Activated CD8-positive, alpha-beta memory T cell treated with anti-CD3 and anti-CD28 coated beads, Interleukin-2, amount 10 ng/mL, durations not matched to agents 7 days and 5 days (primary cell): ENCODE results near the gene PHIP. TPM values are rescaled to one million over a fixed set of nuclear protein-coding genes. Genes with fewer than 3 reads are reported as not detected.

Source experiments
- ATAC-seq: fragments of 150-1000 bp; cut with Tn5 transposase; one replicate; pipeline ENCODE4 v1.10.0; 2021; ENCODE audit warnings: moderate library complexity
- CTCF ChIA-PET: fragments of 350-600 bp; sonication (Branson Sonifier 250); formaldehyde crosslinking; loops from one replicate; lab custom pipeline; 2021; ENCODE audit warnings: antibody characterized with exemption; lab: Charles Lee
- DNase-seq: peaks from one replicate; pipeline ENCODE4 v3.0.0-alpha.2; 2020
- H3K27ac Mint-ChIP-seq: one replicate; pipeline ENCODE4 v1.8.0; 2021; ENCODE audit warnings: mild to moderate bottlenecking, mixed read lengths
- H3K27me3 Mint-ChIP-seq: one replicate; pipeline ENCODE4 v1.8.0; 2021; ENCODE audit warnings: mixed read lengths
- H3K36me3 Mint-ChIP-seq: one replicate; pipeline ENCODE4 v1.8.0; 2021; ENCODE audit warnings: mild to moderate bottlenecking, mixed read lengths
- H3K4me1 Mint-ChIP-seq: one replicate; pipeline ENCODE4 v1.8.0; 2021; ENCODE audit warnings: mixed read lengths
- H3K4me3 Mint-ChIP-seq: one replicate; pipeline ENCODE4 v1.8.0; 2021; ENCODE audit warnings: mild to moderate bottlenecking, moderate library complexity, mixed read lengths
- H3K9me3 Mint-ChIP-seq: one replicate; pipeline ENCODE4 v1.8.0; 2022; ENCODE audit warnings: low read depth, mixed read lengths
- total RNA-seq, 2 experiments: library from RNA; stranded (reverse); gene quantifications; one replicate each; pipeline ENCODE4 v1.2.3, GENCODE V29; 2021

Gene PHIP
- total RNA-seq, 2 experiments from 2014 or later, result 36.0 to 36.8 TPM

GRCh38 chr6:79081663-79082062 is 3.6 kb upstream of the PHIP start:
- peaks cover 2% of the 10 kb centered on the region for H3K36me3 Mint-ChIP-seq
- DNase-seq, result no peak
- CTCF ChIA-PET, result no interaction called here
- ATAC-seq, result no peak
- H3K27me3 Mint-ChIP-seq, result peaks cover 33% of the 10 kb centered on the region
- H3K4me3 Mint-ChIP-seq, result no peak overlapping the region
- H3K27ac Mint-ChIP-seq, result no peak overlapping the region
- H3K4me1 Mint-ChIP-seq, result peaks cover 19% of the 10 kb centered on the region
- H3K9me3 Mint-ChIP-seq, result no peaks in the 10 kb centered on the region

- peaks cover 36% of the 10 kb centered on the region for H3K4me1 Mint-ChIP-seq
- CTCF ChIA-PET, result interaction anchor here (1.3 kb wide), 1 partner anchor 107 kb away, joined by 3 read pairs; no protein-coding TSS in a partner anchor
- peaks cover 25% of the 10 kb centered on the region for H3K27me3 Mint-ChIP-seq
- no peaks in the 10 kb centered on the region for H3K9me3 Mint-ChIP-seq
- H3K36me3 Mint-ChIP-seq, result peaks cover 15% of the 10 kb centered on the region
- H3K4me3 Mint-ChIP-seq, result peak overlapping the region; percentile 90
- no peak for DNase-seq
- no peak for ATAC-seq
- H3K27ac Mint-ChIP-seq, result peak overlapping the region; percentile 96
These were observed 1.5 kb upstream of the PHIP start for GRCh38 chr6:79079561-79080041.

DNA sequence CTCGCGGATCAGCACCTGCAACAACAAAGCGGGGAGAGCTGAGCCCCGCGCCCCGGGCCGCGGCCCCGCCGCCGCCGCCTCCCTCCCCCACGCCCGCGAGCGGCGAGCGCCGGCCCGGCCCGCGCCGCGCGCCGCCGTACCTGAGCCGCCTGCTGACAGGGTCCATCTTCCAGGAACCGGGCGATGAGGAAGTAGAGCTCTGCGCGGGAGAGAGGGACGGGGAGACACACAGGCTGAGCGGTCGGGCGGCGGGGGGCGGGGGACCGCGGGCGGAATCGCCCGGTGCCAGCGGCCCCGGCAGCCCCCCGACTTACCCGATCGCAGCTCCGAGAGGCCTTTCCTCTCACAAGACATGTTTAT is 359 bp downstream of the PHIP start:
- Mint-ChIP-seq H3K4me3 (peak overlapping the region; percentile 90), H3K9me3 (no peaks in the 10 kb centered on the region), H3K27me3 (peaks cover 14% of the 10 kb centered on the region), H3K36me3 (peaks cover 24% of the 10 kb centered on the region), H3K4me1 (peaks cover 41% of the 10 kb centered on the region), H3K27ac (peak overlapping the region; percentile 96)
- DNase-seq, result peak; percentile 70
- CTCF ChIA-PET, result interaction anchor here (0.6 to 0.7 kb wide), 3 partner anchors 20 to 158 kb away, joined by 3 read pairs; no protein-coding TSS in a partner anchor
- ATAC-seq, result peak; percentile 35

- H3K27me3 Mint-ChIP-seq, result peaks cover 9% of the 10 kb centered on the region
- peak overlapping the region; percentile 78 for H3K4me3 Mint-ChIP-seq
- CTCF ChIA-PET, result interaction anchor here (0.6 to 1.0 kb wide), 3 partner anchors 28 to 158 kb away, joined by 3 to 4 read pairs (median 3); no protein-coding TSS in a partner anchor
- DNase-seq (peak; percentile 90), ATAC-seq (peak; percentile 51)
- H3K4me1 Mint-ChIP-seq, result peaks cover 47% of the 10 kb centered on the region
- H3K27ac Mint-ChIP-seq, result peak overlapping the region; percentile 90
- peaks cover 26% of the 10 kb centered on the region for H3K36me3 Mint-ChIP-seq
- no peaks in the 10 kb centered on the region for H3K9me3 Mint-ChIP-seq
These were observed 1.0 kb downstream of the PHIP start for GRCh38 chr6:79076782-79077641.

GRCh38 chr6:79076160-79076559 is 1.9 kb downstream of the PHIP start:
- CTCF ChIA-PET, result interaction anchor here (0.9 to 1.0 kb wide), 2 partner anchors 16 to 27 kb away, joined by 3 to 4 read pairs; no protein-coding TSS in a partner anchor
- DNase-seq (no peak), ATAC-seq (no peak)
- Mint-ChIP-seq H3K4me3 (peak overlapping the region; percentile 78), H3K27me3 (peaks cover 3% of the 10 kb centered on the region), H3K36me3 (peaks cover 27% of the 10 kb centered on the region), H3K9me3 (no peaks in the 10 kb centered on the region), H3K4me1 (peaks cover 52% of the 10 kb centered on the region), H3K27ac (peak overlapping the region; percentile 74)

DNA sequence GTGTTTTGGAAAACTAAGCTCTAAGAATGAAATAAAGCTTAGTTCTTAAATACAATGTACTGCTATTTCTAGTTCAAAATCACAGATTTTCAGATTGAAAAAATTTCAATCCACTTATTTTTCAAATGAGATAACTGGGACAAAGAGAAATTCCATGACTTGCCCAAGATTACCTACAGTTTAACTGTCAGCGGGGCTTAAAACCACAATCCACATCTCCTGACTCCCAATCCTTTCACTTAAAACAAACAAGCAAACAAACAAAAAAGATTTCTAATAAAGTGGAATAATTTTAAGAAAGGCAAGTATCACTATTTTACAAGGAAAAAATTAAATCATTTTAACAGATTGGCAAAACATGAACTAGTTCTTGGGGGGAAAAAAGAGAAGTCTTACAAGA is 4.2 kb downstream of the PHIP start:
- no peak for ATAC-seq
- H3K4me3 Mint-ChIP-seq, result no peak overlapping the region
- H3K36me3 Mint-ChIP-seq, result peaks cover 36% of the 10 kb centered on the region
- no peak overlapping the region for H3K27ac Mint-ChIP-seq
- H3K4me1 Mint-ChIP-seq, result peaks cover 54% of the 10 kb centered on the region
- H3K9me3 Mint-ChIP-seq, result no peaks in the 10 kb centered on the region
- CTCF ChIA-PET, result no interaction called here
- no peaks in the 10 kb centered on the region for H3K27me3 Mint-ChIP-seq
- no peak for DNase-seq

DNA sequence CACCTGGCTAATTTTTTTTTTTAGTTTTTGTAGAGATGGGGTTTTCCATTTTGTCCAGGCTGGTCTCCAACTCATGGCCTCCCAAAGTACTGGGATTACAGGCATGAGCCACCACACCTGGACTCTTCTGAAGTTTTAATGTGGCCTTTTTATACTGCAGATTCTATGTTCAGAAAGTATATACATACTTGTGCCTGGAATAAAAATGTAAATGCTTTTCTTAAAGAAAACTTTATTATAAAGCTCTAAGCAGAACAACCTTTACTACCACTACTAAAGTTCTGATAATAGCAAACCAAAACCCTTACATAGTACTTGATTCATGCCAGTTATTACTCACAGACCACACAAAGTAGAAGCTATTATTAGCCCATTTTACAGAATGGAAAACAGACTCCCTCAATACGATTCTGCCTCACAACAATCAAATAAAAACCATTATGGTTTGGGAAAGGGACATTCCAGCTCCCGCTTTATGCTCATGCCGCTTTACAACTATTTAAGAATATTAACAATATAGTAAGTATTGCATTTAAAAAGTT is 5.3 kb downstream of the PHIP start:
- H3K27ac Mint-ChIP-seq, result no peak overlapping the region
- CTCF ChIA-PET, result no interaction called here
- no peaks in the 10 kb centered on the region for H3K9me3 Mint-ChIP-seq
- ATAC-seq, result no peak
- DNase-seq, result no peak
- H3K4me1 Mint-ChIP-seq, result peaks cover 54% of the 10 kb centered on the region
- no peak overlapping the region for H3K4me3 Mint-ChIP-seq
- H3K27me3 Mint-ChIP-seq, result no peaks in the 10 kb centered on the region
- H3K36me3 Mint-ChIP-seq, result peaks cover 37% of the 10 kb centered on the region

- H3K4me3 Mint-ChIP-seq, result no peak overlapping the region
- ATAC-seq (peak; percentile 56), DNase-seq (no peak)
- H3K27ac Mint-ChIP-seq, result no peak overlapping the region
- H3K9me3 Mint-ChIP-seq, result no peaks in the 10 kb centered on the region
- CTCF ChIA-PET, result no interaction called here
- no peaks in the 10 kb centered on the region for H3K27me3 Mint-ChIP-seq
- peaks cover 40% of the 10 kb centered on the region for H3K36me3 Mint-ChIP-seq
- peaks cover 54% of the 10 kb centered on the region for H3K4me1 Mint-ChIP-seq
These were observed 6.5 kb downstream of the PHIP start for GRCh38 chr6:79071547-79071946.

- ATAC-seq (no peak), DNase-seq (no peak)
- CTCF ChIA-PET, result no interaction called here
- no peaks in the 10 kb centered on the region for H3K9me3 Mint-ChIP-seq
- H3K4me3 Mint-ChIP-seq, result no peak overlapping the region
- H3K27ac Mint-ChIP-seq, result peak overlapping the region; percentile 49
- peaks cover 35% of the 10 kb centered on the region for H3K36me3 Mint-ChIP-seq
- no peaks in the 10 kb centered on the region for H3K27me3 Mint-ChIP-seq
- peaks cover 45% of the 10 kb centered on the region for H3K4me1 Mint-ChIP-seq
These were observed 7.7 kb downstream of the PHIP start for GRCh38 chr6:79070206-79070825.

- Mint-ChIP-seq H3K27me3 (no peaks in the 10 kb centered on the region), H3K27ac (no peak overlapping the region), H3K36me3 (peaks cover 15% of the 10 kb centered on the region), H3K4me3 (no peak overlapping the region), H3K9me3 (no peaks in the 10 kb centered on the region), H3K4me1 (peaks cover 15% of the 10 kb centered on the region)
- no peak for DNase-seq
- no peak for ATAC-seq
- CTCF ChIA-PET, result no interaction called here
These were observed 11.2 kb downstream of the PHIP start for GRCh38 chr6:79066828-79067227.

DNA sequence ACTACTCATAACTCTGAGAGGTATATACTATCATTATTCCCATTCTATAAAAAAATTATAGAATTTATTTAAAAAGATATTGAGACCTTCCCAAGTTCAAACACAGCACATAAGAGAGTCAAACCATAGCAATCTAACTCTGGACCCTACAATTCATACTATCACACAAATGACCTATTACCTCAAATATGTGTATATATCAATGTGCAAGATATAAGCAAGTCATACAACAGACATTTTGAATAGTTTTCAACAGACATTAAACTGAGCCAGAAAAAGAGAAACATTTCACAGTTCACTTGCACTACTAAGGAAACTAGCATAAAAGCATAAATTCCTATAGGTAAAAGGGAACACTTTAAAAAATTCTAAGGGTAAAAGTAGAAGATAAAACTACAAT is 11.7 kb downstream of the PHIP start:
- ATAC-seq (no peak), DNase-seq (no peak)
- CTCF ChIA-PET, result no interaction called here
- no peaks in the 10 kb centered on the region for H3K9me3 Mint-ChIP-seq
- no peak overlapping the region for H3K27ac Mint-ChIP-seq
- no peaks in the 10 kb centered on the region for H3K27me3 Mint-ChIP-seq
- no peak overlapping the region for H3K4me3 Mint-ChIP-seq
- peaks cover 15% of the 10 kb centered on the region for H3K36me3 Mint-ChIP-seq
- H3K4me1 Mint-ChIP-seq, result peaks cover 13% of the 10 kb centered on the region

DNA sequence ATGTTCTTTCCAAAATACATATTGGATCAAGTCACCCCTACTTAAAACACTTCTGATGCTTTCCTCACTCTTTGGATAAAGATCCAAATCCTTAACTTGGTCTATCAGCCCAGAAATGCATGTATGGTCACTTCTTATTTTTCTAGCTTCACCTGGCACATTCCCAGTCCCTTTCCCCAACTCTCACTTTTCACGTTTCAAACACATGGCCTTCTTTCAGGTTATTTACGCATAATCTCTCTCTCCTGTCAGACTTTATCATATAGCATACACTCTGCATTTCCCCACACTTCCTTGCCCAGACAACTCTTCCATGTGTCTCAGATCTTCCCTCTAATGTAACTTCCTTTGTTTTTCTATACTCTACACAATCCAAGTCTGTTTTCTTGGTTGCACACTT is 12.8 kb downstream of the PHIP start:
- Mint-ChIP-seq H3K27me3 (no peaks in the 10 kb centered on the region), H3K36me3 (peaks cover 10% of the 10 kb centered on the region), H3K27ac (no peak overlapping the region), H3K4me3 (no peak overlapping the region), H3K4me1 (peaks cover 3% of the 10 kb centered on the region), H3K9me3 (no peaks in the 10 kb centered on the region)
- no peak for ATAC-seq
- CTCF ChIA-PET, result no interaction called here
- no peak for DNase-seq

- Mint-ChIP-seq H3K9me3 (no peaks in the 10 kb centered on the region), H3K4me1 (peaks cover 3% of the 10 kb centered on the region), H3K27ac (no peak overlapping the region), H3K4me3 (no peak overlapping the region), H3K36me3 (peaks cover 12% of the 10 kb centered on the region), H3K27me3 (no peaks in the 10 kb centered on the region)
- DNase-seq (no peak), ATAC-seq (no peak)
- CTCF ChIA-PET, result no interaction called here
These were observed 13.4 kb downstream of the PHIP start for GRCh38 chr6:79064635-79065034.
